Bronchial epithelial cell (primary cell): ENCODE data around the gene TTC7B. TPM values are rescaled to one million over a fixed set of nuclear protein-coding genes. Genes with fewer than 3 reads are reported as not detected.

ENCODE experiments used
- DNase-seq: peaks from one replicate; pipeline ENCODE4 v3.0.0-alpha.2; 2010; ENCODE audit warnings: low read depth
- FAIRE-seq: peaks from 2 replicates; lab custom pipeline; 2011; peaks lifted over from hg19 to GRCh38; lab: Jason Lieb, UNC
- H3K27me3 ChIP-seq: 2 replicates; pipeline ENCODE4 v1.5.1; 2011; ENCODE audit warnings: low read length; ENCODE audit not compliant: control insufficient read depth, insufficient read depth
- H3K36me3 ChIP-seq: 2 replicates; pipeline ENCODE4 v1.5.1; 2011; ENCODE audit warnings: low read length; ENCODE audit not compliant: control insufficient read depth, insufficient read depth
- H3K4me3 ChIP-seq: 2 replicates; pipeline ENCODE4 v1.5.1; 2011; ENCODE audit warnings: mild to moderate bottlenecking, low read depth, low read length, control low read depth
- total RNA-seq: library from RNA; depleted of rRNA; stranded (reverse); fragments of >200 nt; gene quantifications from 2 replicates; pipeline ENCODE4 v1.2.1, GENCODE V29; 2014
- TF ChIP-seq, protein P1 (sequence below): IDR thresholded peaks from 2 replicates; pipeline ENCODE4 v1.5.1; 2011; ENCODE audit warnings: mild to moderate bottlenecking, moderate library complexity, low read length, control low read depth, inconsistent platforms; ENCODE audit not compliant: insufficient read depth, severe bottlenecking

Gene TTC7B
- total RNA-seq, 1 donor from 2014 or later, result 2.9 TPM

DNA sequence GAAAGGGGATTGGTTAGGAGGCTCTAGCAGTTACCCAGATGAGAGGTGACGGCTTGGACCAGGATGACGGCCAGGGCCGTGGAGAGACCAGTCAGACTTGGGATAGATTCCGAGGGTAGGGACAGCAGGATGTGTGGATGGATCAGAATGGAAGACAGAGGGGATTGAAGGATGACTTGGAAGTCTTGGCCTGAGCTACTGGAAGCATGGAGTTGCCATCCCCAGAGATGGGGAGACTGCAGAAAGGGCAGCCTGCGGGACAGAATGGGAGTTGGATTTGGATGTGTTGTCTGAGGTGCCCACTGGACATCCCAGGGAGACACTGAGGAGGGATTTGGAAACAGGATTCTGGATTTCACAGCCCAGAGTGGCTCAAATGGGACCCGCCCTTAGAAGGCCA, 317.1 kb downstream of the TTC7B start:
- Histone ChIP-seq H3K4me3 (no peak overlapping the region), H3K27me3 (no peaks in the 10 kb centered on the region), H3K36me3 (no peaks in the 10 kb centered on the region)
- DNase-seq (no peak), FAIRE-seq (peak; percentile 43)
- TF ChIP-seq, protein P1, sequence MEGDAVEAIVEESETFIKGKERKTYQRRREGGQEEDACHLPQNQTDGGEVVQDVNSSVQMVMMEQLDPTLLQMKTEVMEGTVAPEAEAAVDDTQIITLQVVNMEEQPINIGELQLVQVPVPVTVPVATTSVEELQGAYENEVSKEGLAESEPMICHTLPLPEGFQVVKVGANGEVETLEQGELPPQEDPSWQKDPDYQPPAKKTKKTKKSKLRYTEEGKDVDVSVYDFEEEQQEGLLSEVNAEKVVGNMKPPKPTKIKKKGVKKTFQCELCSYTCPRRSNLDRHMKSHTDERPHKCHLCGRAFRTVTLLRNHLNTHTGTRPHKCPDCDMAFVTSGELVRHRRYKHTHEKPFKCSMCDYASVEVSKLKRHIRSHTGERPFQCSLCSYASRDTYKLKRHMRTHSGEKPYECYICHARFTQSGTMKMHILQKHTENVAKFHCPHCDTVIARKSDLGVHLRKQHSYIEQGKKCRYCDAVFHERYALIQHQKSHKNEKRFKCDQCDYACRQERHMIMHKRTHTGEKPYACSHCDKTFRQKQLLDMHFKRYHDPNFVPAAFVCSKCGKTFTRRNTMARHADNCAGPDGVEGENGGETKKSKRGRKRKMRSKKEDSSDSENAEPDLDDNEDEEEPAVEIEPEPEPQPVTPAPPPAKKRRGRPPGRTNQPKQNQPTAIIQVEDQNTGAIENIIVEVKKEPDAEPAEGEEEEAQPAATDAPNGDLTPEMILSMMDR, result no peak

DNA sequence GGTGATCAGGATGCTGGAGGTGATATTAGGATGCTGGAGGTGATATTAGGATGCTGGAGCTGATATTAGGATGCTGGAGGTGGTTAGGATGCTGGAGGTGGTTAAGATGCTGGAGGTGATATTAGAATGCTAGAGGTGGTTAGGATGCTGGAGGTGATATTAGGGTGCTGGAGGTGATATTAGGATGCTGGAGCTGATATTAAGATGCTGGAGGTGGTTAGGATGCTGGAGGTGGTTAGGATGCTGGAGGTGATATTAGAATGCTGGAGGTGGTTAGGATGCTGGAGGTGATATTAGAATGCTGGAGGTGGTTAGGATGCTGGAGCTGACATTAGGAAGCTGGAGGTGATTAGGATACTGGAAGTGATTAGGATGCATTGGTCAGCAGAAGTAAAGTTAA, 318.0 kb downstream of the TTC7B start:
- no peaks in the 10 kb centered on the region for H3K27me3 ChIP-seq
- TF ChIP-seq, protein P1, result no peak
- H3K36me3 ChIP-seq, result no peaks in the 10 kb centered on the region
- no peak for FAIRE-seq
- DNase-seq, result no peak
- no peak overlapping the region for H3K4me3 ChIP-seq

DNA sequence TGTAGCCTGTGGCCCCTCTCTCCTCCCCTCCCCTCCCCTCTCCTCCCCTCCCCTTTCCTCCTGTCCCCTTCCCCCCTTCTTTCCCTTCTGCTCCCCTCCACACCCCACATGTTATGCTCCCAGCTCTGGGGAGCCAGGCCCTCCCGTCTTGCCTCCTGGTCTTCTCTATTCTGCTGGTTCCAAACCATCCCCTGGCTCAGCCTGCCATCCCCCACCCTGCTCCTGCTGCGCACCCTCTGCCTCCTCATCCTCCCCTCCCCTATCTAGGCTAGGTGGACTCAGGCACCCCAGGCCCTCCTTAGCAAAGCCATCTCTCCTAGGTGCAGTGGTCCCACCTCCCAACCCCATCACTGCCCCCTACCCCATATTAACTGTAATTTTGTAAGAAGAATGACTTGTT, 319.9 kb downstream of the TTC7B start:
- FAIRE-seq (no peak), DNase-seq (no peak)
- no peak overlapping the region for H3K4me3 ChIP-seq

DNA sequence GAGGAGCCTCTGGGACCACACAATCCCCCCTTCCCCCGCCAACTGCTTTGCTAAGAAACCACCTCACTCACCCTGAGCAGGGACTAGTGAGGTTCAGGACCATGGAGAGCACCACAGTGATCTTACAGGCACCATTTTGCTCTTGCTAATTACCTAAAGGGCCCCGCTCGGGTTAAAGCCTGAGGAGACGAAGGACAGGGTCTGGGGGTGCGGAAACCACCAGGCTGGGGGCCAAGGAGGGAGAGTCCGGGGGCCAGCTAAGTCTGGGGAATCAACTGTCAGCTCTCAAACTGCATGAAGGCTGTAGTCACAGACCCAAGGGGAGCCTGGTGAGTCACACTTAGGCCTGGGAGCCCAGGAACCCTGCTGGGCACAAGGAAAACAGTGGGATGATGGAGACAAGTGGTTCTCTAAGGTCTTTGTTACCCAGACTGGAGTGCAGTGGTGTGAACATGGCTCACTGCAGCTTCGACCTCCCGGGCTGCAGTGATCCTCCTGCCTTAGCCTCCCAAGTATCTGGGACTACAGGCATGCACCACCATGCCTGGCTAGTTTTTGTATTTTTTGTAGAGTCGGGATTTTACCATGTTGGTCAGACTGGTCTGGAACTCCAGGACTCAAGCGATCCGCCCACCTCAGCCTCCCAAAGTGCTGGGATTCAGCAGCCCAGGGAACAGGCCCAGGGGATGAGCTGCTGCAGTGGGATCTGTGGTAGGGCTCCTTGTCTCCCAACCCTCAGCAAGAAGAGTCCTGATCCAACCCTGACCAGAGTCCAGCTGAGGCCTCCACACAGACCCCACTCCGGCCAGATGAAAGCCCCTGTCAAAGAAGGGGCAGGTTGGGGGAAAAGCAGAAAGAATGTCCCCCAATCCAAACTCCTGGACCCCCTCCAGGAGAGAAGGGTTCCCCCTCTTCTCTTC, 320.6 kb downstream of the TTC7B start:
- DNase-seq (peak; percentile 46), FAIRE-seq (no peak)
- no peaks in the 10 kb centered on the region for H3K27me3 ChIP-seq
- H3K36me3 ChIP-seq, result no peaks in the 10 kb centered on the region
- TF ChIP-seq, protein P1, result no peak
- H3K4me3 ChIP-seq, result no peak overlapping the region

More for the DNA sequence above, 319.9 kb downstream of the TTC7B start:
- H3K36me3 ChIP-seq, result no peaks in the 10 kb centered on the region
- H3K27me3 ChIP-seq, result no peaks in the 10 kb centered on the region
- TF ChIP-seq, protein P1, result no peak

DNA sequence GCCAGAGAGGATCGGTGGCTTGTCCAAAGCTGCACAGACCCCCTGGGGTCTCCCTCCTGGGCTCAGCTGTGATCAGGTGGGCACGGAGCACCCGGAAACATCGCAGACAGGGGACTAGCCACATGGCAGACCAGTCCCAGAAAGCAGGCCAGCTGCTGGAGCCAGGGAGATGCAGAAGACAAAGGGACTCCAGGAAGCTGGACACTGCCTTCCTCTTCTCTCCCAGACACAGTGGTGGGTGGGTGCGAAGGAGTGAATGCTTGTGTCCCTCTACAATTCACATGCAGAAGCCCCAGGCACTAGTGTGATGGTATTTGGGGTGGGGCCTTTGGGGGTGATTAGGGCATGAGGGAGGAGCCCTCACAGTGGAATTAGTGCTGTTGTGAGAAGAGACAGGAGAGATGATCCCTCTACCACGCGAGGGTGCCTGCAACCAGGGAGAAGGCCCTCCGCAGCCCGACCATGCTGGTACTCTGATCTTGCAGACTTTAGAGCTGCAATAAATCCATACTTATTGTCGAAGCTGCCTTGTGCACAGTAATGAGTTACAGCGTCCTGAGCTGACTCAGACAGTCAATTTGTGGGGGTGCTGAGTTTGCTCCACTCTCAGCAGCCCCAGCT, 324.2 kb downstream of the TTC7B start:
- Histone ChIP-seq H3K36me3 (no peaks in the 10 kb centered on the region), H3K27me3 (no peaks in the 10 kb centered on the region), H3K4me3 (no peak overlapping the region)
- TF ChIP-seq, protein P1, result no peak
- DNase-seq (no peak), FAIRE-seq (no peak)
